ENCODE measurements around the gene IL17D.
"Not testable (repeated sequence)": the region's sequence is repeated elsewhere in the genome, so short reads cannot be mapped to it uniquely, and the experiment has no call there.

IL17D gene

DNA sequence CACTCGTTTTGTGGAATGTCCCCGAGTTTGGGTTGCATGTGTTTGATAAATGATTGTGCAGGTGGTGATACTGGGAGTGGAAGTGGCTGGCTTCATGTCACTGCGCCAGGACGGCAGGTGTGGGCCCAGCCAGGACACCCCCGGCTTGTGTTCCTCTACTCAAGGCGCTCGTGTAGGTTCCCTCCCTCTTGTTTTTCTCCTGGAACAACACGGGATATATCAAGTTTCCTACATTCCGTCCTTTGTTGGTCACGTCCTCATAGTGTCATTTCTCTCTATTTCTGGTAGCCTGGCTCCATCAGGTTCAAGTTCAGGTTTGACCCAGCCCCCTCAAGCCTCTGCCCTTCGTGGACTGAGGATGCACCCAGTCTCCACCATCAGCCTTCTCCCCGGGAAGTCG is 16.3 kb downstream of the IL17D start:
- no peak for DNase-seq (ENCODE audit: low read depth)

GRCh38 chr13:20720499-20720898 is 17.0 kb downstream of the IL17D start:
- no peak for DNase-seq (ENCODE audit: low read depth)

GRCh38 chr13:20721058-20721453 is 17.6 kb downstream of the IL17D start:
- no peak for DNase-seq (ENCODE audit: low read depth)

DNA sequence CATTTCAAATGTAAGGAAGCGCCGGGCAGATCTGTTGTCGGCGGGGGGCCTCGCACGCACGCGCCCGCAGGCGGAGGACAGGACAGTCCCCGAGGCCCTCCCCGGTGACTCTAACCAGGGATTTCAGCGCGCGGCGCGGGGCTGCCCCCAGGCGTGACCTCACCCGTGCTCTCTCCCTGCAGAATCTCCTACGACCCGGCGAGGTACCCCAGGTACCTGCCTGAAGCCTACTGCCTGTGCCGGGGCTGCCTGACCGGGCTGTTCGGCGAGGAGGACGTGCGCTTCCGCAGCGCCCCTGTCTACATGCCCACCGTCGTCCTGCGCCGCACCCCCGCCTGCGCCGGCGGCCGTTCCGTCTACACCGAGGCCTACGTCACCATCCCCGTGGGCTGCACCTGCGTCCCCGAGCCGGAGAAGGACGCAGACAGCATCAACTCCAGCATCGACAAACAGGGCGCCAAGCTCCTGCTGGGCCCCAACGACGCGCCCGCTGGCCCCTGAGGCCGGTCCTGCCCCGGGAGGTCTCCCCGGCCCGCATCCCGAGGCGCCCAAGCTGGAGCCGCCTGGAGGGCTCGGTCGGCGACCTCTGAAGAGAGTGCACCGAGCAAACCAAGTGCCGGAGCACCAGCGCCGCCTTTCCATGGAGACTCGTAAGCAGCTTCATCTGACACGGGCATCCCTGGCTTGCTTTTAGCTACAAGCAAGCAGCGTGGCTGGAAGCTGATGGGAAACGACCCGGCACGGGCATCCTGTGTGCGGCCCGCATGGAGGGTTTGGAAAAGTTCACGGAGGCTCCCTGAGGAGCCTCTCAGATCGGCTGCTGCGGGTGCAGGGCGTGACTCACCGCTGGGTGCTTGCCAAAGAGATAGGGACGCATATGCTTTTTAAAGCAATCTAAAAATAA is 18.2 kb downstream of the IL17D start:
- DNase-seq (ENCODE audit: low read depth) = no peak

DNA sequence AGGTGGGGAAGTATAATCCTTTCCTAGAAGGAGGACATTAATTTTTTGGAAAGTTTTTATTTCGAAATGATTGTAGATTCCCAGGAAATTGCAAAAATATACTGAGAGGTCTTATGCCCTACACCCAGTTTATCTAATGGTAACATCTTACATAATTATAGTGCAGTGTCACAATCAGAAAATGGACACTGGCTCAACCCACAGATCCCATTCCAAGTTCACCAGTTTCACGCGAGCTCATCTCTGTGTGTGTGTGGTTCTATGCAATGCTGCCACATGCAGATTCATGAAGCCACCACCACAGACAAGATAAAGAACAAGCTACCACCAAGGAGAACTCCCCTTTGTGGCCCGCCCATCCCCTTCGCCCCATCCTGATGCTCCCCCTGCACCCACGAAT is 24.4 kb downstream of the IL17D start:
- DNase-seq (ENCODE audit: low read depth) = no peak

DNA sequence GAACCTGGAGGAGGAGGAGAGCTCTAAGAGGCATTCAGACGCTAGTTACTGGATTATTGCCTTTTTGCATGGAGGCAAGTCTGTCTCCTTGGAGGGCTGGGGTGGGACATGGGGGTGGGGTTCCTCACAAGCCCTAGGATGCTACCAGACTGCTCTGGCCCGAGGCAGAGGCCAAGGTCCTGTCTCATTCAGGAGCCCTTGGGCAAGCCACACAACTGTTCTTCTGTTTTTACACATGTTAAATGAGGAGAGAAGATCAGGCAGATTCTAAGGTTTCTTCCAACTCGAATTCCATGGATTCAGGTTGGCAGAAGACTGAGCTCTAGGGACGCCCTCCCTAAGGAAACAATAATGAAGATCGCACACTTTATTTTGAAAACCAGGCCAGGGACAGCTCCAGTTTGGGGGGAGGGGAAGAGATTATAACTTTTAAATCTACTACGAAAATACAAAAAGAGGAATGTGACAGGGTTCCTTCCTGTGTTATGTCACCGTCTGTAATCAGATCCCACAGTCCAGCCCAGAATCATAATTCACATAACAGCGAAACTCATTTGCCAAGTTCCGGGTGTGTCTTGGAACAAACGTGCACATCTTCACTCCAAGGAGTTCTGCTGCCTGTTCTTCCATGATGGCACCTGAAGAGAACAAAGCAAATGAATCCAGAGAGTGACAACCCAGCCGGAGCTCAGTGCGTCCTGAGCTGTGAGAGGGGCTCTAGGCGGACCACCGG is 25.2 kb downstream of the IL17D start:
- DNase-seq (ENCODE audit: low read depth) = no peak

GRCh38 chr13:20729633-20730585 is 26.4 kb downstream of the IL17D start:
- DNase-seq (ENCODE audit: low read depth) = no peak

GRCh38 chr13:20738616-20739015 is 35.1 kb downstream of the IL17D start:
- no peak for DNase-seq (ENCODE audit: low read depth)

DNA sequence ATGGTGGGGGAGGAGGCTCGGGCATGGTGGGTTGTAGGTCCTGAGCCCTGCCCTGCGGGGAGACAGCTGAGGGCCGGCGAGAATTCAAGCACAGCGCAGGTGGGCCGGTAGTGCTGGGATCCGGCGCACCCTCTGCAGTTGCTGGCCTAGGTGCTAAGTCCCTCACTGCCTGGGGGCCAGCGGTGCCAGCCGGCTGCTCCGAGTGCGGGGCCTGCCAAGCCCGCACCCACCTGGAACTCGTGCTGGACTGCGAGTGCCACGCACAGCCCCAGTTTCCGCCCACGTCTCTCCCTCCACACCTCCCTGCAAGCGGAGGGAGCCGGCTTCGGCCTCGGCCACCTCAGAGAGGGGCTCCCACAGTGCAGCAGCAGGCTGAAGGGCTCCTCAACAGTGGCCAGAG is 36.5 kb downstream of the IL17D start:
- no peak for DNase-seq (ENCODE audit: low read depth)

- DNase-seq (ENCODE audit: low read depth) = not testable (repeated sequence)
Observed at GRCh38 chr13:20743830-20744404, 40.4 kb downstream of the IL17D start.

DNA sequence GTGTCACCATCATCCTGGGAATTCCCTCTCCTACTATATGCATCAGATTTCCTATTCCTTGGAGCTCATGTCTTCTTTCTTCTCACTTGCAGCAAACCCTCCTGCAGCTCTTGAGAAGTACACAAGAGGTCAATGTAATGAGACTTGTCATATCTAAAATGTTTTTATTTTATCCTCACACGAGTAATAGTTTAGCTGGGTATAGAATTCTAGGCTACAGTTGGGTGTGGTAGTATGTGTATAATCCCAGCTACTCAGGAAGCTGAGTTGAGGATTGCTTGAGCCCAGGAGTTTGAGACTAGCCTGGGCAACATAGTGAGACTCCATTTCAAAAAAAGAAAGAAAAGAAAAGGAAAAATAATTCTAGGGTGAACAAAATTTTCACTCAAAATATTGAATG is 45.9 kb downstream of the IL17D start:
- no peak for DNase-seq (ENCODE audit: low read depth)

DNA sequence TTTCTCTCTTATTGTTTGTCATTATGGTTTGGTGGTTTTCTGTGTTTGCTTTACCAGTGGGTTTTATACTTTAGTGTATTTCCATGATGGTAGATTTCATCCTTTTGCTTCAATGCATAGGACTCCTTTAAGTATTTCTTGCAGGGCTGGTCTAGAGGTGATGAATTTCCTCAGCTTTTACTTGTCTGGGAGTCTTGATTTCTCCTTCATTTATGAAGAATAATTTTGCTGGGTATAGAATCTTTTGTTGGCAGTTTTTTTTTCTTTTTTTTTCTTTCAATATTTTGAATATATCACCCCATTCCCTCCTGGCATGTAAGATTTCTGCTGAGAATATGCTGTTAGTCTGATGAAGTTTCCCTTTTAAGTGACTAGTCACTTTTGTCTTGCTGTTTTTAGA is 50.5 kb downstream of the IL17D start:
- no peak for DNase-seq (ENCODE audit: low read depth)

GRCh38 chr13:20760872-20761271 is 57.4 kb downstream of the IL17D start:
- no peak for DNase-seq (ENCODE audit: low read depth)

GRCh38 chr13:20767309-20767943 is 63.9 kb downstream of the IL17D start:
- DNase-seq (ENCODE audit: low read depth) = no peak

DNA sequence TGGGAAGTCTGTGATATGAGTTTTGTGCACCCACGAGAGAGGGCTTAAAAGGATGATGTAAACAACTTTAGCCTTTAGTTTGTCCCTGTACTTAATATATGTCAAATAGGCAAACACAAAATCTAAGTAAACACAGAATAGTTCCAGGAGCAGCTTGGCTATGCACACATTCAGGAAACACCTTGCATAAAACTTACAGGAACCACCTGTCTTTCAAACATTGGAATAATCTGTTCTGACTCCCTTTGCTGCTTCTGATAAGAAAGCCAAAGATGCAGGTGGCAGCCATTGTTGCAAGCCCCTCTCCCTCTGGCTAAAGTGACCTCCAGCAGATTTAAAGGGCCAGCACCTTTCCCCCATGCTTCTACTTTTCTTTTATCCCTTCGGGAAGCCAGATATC is 65.6 kb downstream of the IL17D start:
- DNase-seq (ENCODE audit: low read depth) = no peak

DNA sequence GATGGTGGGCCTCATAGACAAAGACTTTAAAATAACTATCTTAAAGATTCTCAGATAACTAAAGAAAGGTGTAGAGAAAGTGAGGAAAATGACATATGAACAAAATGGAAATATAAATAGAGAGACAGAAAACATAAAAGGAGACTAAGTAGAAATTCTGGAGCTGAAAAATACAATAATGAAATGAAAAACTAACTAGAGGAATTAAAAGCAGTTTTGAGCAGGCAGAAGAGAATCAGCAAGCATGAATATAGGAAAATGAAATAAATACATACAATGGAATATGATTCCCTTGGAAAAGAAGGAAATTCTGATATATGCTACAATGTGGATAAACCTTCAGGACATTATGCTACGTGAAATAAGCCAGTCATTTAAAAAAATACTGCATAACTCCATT is 66.3 kb downstream of the IL17D start:
- DNase-seq (ENCODE audit: low read depth) = no peak

Measured in activated T-cell treated with anti-CD3 and anti-CD28 coated beads for 24 hours (primary cell).